ENCODE results near the gene NLRP12.

DNA sequence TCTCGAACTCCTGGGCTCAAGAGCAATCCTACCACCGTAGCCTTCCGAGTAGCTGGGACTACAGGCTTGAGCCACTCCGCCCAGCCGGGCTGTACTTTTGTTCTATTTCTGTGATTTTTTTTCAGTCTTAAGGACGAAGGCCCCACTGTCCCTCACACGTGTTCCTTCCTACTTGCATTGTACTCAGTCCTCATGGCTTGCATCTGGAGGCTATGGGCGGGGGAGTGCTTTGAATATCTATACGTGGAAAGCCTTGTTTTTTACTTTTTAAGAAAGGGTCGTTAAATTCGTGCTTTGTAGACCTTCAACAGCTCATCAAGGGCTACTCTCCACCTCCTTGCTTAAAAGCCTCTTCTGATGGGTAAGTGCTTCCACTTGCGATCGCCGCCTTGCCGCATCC, 36.8 kb downstream of the NLRP12 start:
- TF ChIP-seq, protein P1, sequence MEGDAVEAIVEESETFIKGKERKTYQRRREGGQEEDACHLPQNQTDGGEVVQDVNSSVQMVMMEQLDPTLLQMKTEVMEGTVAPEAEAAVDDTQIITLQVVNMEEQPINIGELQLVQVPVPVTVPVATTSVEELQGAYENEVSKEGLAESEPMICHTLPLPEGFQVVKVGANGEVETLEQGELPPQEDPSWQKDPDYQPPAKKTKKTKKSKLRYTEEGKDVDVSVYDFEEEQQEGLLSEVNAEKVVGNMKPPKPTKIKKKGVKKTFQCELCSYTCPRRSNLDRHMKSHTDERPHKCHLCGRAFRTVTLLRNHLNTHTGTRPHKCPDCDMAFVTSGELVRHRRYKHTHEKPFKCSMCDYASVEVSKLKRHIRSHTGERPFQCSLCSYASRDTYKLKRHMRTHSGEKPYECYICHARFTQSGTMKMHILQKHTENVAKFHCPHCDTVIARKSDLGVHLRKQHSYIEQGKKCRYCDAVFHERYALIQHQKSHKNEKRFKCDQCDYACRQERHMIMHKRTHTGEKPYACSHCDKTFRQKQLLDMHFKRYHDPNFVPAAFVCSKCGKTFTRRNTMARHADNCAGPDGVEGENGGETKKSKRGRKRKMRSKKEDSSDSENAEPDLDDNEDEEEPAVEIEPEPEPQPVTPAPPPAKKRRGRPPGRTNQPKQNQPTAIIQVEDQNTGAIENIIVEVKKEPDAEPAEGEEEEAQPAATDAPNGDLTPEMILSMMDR (IDR thresholded peaks at IDR 0.05; ENCODE audit: insufficient read depth, low read length, poor library complexity, severe bottlenecking): no peak
- TF ChIP-seq EZH2phosphoT487 (conservative IDR thresholded peaks at IDR 0.05; ENCODE audit: low read length): no peak
